HG02885 (cell line): ENCODE results near the gene COG8.

Experiments
- ATAC-seq: cut with Tn5 transposase; IDR thresholded peaks from one replicate; pipeline ENCODE4 v1.9.1; 2021; ENCODE audit warnings: mild to moderate bottlenecking; ENCODE audit not compliant: unreplicated experiment, poor library complexity

The COG8 gene

GRCh38 chr16:69349536-69349935, 10.2 kb upstream of the COG8 start:
- ATAC-seq = no peak

DNA sequence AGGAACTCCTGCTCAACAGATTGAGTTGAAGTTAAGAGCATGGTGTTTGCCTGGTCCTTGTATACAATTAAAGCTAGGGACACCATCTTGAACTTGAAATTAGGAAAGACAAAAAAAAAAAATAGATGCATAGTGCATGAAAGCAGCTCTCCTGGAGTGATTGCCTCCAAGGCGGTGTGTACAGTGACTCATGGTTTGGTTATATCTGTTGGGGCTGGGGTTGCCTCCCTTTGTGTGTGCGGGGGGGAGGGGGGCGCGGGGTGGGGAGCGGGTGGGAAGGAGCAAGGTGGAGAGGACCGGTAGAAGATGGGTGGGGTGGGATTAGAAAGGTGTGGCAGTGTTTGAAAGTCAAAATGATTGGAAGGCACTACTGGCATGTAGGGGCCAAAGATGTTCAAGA, 8.9 kb upstream of the COG8 start:
- ATAC-seq = no peak

- ATAC-seq = no peak
These were observed 7.3 kb upstream of the COG8 start for GRCh38 chr16:69346683-69347082.

DNA sequence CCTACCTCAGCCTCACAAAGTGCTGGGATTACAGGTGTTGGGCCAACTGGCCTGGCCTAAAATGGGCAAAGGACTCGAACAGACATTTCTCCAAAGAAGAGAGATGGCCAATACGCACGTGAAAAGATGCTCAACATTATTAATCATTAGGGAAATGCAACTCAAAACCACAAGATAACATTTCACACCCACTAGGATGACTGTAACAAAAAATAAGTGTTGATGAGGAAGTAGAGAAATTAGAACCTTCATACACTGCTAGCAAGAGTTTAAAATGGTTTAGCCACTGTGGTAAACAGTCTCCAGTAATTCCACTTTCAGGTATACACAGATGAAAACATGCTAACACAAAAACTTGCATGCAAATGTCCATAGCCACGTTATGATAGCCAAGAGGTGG, 6.6 kb upstream of the COG8 start:
- no peak for ATAC-seq

DNA sequence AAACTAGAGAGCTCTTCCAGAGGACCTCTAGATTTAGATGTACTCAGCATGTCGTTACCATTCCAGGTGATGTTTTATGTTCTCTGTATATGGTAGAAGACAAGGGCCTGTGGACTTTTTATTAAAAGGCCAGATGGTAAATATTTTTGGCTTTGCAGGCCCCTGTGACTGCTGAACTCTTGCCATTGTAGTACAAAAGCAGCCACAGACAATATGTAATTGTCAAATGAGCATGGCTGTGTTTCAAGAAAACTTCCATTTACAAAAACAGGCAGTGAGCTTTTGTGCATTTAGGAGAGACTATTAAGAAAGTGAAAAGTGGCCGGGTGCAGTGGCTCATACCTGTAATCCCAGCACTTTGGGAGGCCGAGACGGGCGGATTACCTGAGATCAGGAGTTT, 4.8 kb upstream of the COG8 start:
- no peak for ATAC-seq

- no peak for ATAC-seq
These were observed 806 bp upstream of the COG8 start for GRCh38 chr16:69340095-69340644.

GRCh38 chr16:69338557-69339288, 641 bp downstream of the COG8 start:
- ATAC-seq = no peak

- no peak for ATAC-seq
These were observed 4.7 kb downstream of the COG8 start for GRCh38 chr16:69334696-69335095.

DNA sequence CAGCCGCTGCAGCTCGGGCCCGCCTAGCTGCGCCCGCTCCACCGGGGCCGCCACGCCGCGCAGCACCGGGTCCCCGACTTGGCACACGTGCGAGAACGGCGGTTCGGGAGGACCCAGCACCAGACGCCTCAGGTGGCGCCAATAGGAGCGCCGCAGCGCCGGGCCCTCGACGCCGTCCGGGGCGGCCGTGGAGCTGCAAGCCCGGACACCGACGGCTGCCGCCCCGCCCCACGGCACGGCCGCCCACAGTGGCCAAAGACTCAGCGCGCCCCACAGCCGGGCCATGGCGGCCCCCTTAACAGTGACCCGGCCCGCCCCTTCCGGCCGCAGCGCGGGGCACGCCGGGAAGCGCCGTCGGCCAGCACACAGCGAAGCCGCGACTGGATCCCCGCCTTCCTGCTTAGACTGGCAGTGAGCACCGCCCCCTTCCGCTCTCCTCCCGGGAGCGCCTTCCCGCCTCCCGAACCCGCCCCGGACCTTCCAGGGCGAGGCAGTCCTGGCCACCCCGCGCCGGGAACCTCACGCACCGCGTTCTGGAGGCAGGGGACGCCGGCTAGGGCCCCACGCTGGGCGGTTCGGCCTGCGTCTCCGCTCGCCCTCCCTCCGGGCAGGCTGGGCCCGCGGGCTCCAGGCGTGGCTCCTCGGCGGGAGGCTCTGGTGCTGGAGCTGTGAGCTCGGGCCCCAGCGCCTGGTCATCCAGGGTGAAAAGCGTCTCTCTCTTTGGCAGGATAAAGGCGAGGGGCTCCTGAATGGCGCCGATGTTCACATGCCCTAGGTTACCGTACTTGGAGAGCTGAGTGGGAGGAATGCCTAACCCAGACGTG, 8.9 kb downstream of the COG8 start, which contains the start of gene PDF:
Gene PDF, minus strand, starts transcription at position 303 of the 824 bp plus-strand sequence. Its CDS starts 18 bp downstream, at position 285.
- ATAC-seq = peak; percentile 92

GRCh38 chr16:69329369-69330285, 9.7 kb downstream of the COG8 start:
- ATAC-seq = peak; percentile 43

DNA sequence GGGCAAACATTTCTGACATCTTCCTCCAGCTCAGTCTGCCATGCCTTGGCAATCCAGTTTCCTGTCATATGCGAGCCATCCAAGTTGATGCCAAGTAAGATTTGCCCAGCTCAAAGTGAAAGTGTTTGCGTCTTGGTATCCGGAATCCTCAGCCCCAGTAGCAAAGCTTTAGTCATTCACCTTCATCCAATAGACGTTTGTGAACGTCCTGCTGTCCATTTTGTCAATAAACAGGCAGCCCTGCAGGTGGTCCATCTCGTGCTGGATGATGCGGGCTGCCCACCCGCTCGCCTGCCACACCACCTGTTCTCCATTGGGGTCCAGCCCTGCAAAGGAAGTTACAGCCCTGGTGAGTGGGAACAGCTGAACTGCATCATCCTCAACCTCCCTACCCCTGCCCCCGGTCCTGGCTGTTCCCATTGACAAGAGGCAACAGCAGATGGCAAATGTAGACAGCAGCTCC, 10.5 kb downstream of the COG8 start:
- ATAC-seq = no peak

DNA sequence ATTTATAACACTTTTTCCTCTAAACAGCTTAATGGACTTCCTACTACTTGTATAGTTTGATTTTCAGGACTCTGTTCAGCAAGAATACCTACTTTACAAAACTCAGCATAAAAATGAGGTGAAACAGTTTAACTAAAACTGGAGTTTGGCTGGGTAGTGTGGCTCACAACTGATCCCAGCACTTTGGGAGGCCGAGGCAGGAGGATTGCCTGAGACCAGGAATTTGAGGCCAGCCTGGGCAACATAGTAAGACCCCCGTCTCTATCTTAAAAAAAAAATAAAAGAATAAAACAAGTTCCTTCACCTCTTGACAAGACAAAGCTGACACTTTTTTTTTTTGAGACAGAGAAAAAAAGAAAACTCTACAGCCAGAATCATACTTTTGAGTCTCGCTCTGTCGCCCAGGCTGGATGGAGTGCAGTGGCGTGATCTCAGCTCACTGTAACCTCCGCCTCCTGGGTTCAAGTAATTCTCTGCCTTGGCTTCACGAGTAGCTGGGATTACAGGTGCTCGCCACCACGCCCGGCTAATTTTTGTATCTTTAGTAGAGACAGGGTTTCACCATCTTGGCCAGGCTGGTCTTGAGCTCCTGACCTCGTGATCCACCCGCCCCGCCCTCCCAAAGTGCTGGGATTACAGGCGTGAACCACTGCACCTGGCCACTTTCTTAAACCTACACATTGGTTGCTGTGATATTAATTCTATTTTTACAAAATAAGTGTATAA, 11.6 kb downstream of the COG8 start:
- no peak for ATAC-seq

GRCh38 chr16:69326172-69326873, 13.0 kb downstream of the COG8 start:
- no peak for ATAC-seq

DNA sequence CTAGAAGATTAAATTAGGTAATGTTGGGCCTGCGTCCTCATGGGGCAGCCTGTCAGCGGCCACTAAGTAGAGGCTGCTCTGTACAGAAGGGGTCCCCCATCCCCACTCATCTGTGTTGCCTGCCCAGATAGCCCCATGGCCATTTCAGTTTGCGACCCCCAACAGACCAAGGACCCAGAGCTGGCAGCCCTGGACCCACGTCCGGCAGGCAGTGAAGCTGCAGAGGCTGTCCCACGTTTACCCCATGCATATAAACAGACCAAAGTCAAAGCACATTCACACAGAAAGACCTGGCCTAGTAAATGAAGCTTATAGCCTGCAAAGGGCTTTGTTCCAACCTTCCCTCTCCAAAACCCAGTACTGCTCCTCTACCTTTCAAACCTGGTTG, 13.6 kb downstream of the COG8 start:
- ATAC-seq = no peak

- no peak for ATAC-seq
These were observed 14.6 kb downstream of the COG8 start for GRCh38 chr16:69324585-69325253.

- ATAC-seq = no peak
These were observed 15.3 kb downstream of the COG8 start for GRCh38 chr16:69324013-69324531.

- no peak for ATAC-seq
These were observed 15.9 kb downstream of the COG8 start for GRCh38 chr16:69323415-69323814.

GRCh38 chr16:69322343-69322742, 17.0 kb downstream of the COG8 start:
- ATAC-seq = no peak
